HepG2 (cell line): Measurements from ENCODE around the gene SELENOV. TPM values are rescaled to one million over a fixed set of nuclear protein-coding genes. Genes with fewer than 3 reads are reported as not detected.

ENCODE experiments used
- XRCC5 ChIP-seq: fragments of 200-400 bp; formaldehyde crosslinking; optimal IDR thresholded peaks from 2 replicates; pipeline ENCODE3; 2017; ENCODE audit warnings: mild to moderate bottlenecking, low read length
- YEATS2 ChIP-seq: sonication (generic); formaldehyde crosslinking; IDR thresholded peaks from 2 replicates; pipeline ENCODE4 v1.4.0; 2020; ENCODE audit warnings: missing genetic modification reagents, borderline replicate concordance
- ZBTB49 ChIP-seq: sonication (generic); formaldehyde crosslinking; IDR thresholded peaks from 2 replicates; pipeline ENCODE4 v1.4.0; 2020; ENCODE audit warnings: missing genetic modification reagents, borderline replicate concordance
- ZFP91 ChIP-seq: sonication (generic); formaldehyde crosslinking; IDR thresholded peaks from 2 replicates; pipeline ENCODE4 v1.9.0; 2022; ENCODE audit warnings: missing genetic modification reagents, mild to moderate bottlenecking, borderline replicate concordance
- ZNF687 ChIP-seq: sonication (generic); formaldehyde crosslinking; IDR thresholded peaks from 2 replicates; pipeline ENCODE4 v1.5.1; 2020; ENCODE audit warnings: mild to moderate bottlenecking, missing genetic modification reagents, moderate library complexity
- polyA plus RNA-seq, 8 experiments: library from polyadenylated mRNA; depleted of rRNA in 3 of 8; stranded (reverse) in 7 of 8; unstranded in 1 of 8; fragments of >200 nt; fragmentation: Illumina TruSeq in 4 of 8; extraction: Trizol in 4 of 8; gene quantifications; 2 replicates each; pipeline versions ENCODE4 v1.2.1 to v1.2.3, GENCODE V29; 2011 to 2016; ENCODE audit warnings: low read depth in 4 of 8, missing spikeins in 1 of 8, mixed read lengths in 1 of 8; ENCODE audit not compliant: insufficient read depth in 1 of 8
- total RNA-seq, 5 experiments: library from RNA; depleted of rRNA; stranded (reverse); fragments of >200 nt; fragmentation: Illumina TruSeq; extraction: Trizol; gene quantifications; 2 replicates each; pipeline ENCODE4 v1.2.3, GENCODE V29; 2016; ENCODE audit warnings: low read depth in 1 of 5

SELENOV gene
- total and polyA plus RNA-seq, 2 of the 13 experiments (the other 11 are each of a cell fraction or from before 2014, with no cell fraction given), result not detected

GRCh38 chr19:39474139-39474620 is 40.8 kb upstream of the SELENOV start (continued):
- TF ChIP-seq ZFP91 (CRISPR knock-in tag), result 0 out of 2 replicates have a peak, but pooled peaks have one; percentile 17
- no peak for TF ChIP-seq YEATS2 (CRISPR knock-in tag)
- TF ChIP-seq XRCC5, result peak; percentile 42
- TF ChIP-seq ZNF687 (CRISPR knock-in tag), result peak; percentile 53
- no peak for TF ChIP-seq ZBTB49 (CRISPR knock-in tag)
